Skeletal muscle satellite cell (primary cell): ENCODE measurements around the gene OR5H2.

Source experiments
- H3K27me3 ChIP-seq: 2 replicates; pipeline ENCODE4 v1.7.0; 2013; ENCODE audit warnings: low read length; ENCODE audit not compliant: control insufficient read depth, insufficient read depth
- H3K36me3 ChIP-seq: 2 replicates; pipeline ENCODE4 v1.7.0; 2013; ENCODE audit warnings: mild to moderate bottlenecking, control low read depth, low read length; ENCODE audit not compliant: insufficient read depth
- H3K4me1 ChIP-seq: 2 replicates; pipeline ENCODE4 v1.7.0; 2013; ENCODE audit warnings: low read length; ENCODE audit not compliant: control insufficient read depth, insufficient read depth
- H3K4me2 ChIP-seq: 2 replicates; pipeline ENCODE4 v1.7.0; 2013; ENCODE audit warnings: mild to moderate bottlenecking, low read length
- H3K4me3 ChIP-seq: 2 replicates; pipeline ENCODE4 v1.7.0; 2013; ENCODE audit warnings: low read length
- H3K9ac ChIP-seq: 2 replicates; pipeline ENCODE4 v1.7.0; 2013; ENCODE audit warnings: mild to moderate bottlenecking, low read depth, low read length, moderate library complexity
- H3K9me3 ChIP-seq: replicated peaks from 2 replicates; pipeline ENCODE4 v1.7.0; 2013; ENCODE audit warnings: mild to moderate bottlenecking, control low read depth, low read length

Gene OR5H2

DNA sequence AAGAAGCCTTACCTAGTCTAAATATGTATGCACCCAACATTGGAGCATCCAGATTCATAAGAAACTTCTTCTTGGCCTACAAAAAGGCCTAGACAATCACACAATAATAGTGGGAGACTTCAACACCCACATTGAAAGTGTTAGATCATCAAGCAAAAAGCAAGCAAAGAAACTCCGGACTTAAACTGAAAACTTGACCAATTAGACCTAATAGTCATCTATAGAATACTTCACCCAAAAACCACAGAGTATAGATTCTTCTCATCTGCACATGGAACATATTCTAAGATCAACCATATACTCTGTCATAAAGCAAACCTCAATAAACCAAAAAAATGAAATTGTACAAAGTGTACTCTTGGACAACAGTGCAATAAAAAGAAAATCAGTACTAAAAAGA, 49.0 kb downstream of the OR5H2 start:
- Histone ChIP-seq H3K36me3 (no peaks in the 10 kb centered on the region), H3K4me3 (no peak overlapping the region), H3K27me3 (peaks cover 31% of the 10 kb centered on the region), H3K4me1 (no peaks in the 10 kb centered on the region), H3K9me3 (no peaks in the 10 kb centered on the region), H3K9ac (no peak overlapping the region), H3K4me2 (no peak overlapping the region)
